IMR-90 (cell line): ENCODE results near the gene AGXT2. TPM values are rescaled to one million over a fixed set of nuclear protein-coding genes. Genes with fewer than 3 reads are reported as not detected.
A peak's percentile ranks its signal among the peaks of the same experiment; 100 is the strongest.

ENCODE experiments used
- ATAC-seq: fragments of 200-7000 bp; cut with Tn5 transposase; 2 replicates; pipeline ENCODE4 v1.9.1; 2020; ENCODE audit warnings: low read depth, mild to moderate bottlenecking, moderate library complexity
- BruUV-seq: library from RNA; stranded (reverse); fragments of 400-500 nt; replicated peaks from 2 replicates; lab custom pipeline; 2021; lab: Mats Ljungman, UMichigan
- CTCF ChIA-PET: fragments of 300-600 bp; formaldehyde crosslinking; extraction: SDS; loops from one replicate; lab custom pipeline; 2021; ENCODE audit warnings: antibody characterized with exemption; lab: Yijun Ruan, JAX
- POLR2A ChIA-PET: fragments of 300-600 bp; sonication (Branson Sonifier 250); formaldehyde crosslinking; loops from one replicate; lab custom pipeline; 2022; ENCODE audit warnings: antibody characterized with exemption; ENCODE audit not compliant: unreplicated experiment; lab: Charles Lee
- DNase-seq: peaks from one replicate; pipeline ENCODE4 v3.0.0; 2013
- H2AFZ ChIP-seq: replicated peaks from 2 replicates; pipeline ENCODE3; 2013; ENCODE audit warnings: low read length, mild to moderate bottlenecking; ENCODE audit not compliant: poor library complexity
- H2AK5ac ChIP-seq: 2 replicates; pipeline ENCODE4 v1.6.1; 2013; ENCODE audit warnings: low read depth, low read length, inconsistent platforms
- H2AK9ac ChIP-seq: replicated peaks from 2 replicates; pipeline ENCODE3; 2013; ENCODE audit warnings: mild to moderate bottlenecking, low read depth, low read length, moderate library complexity; ENCODE audit not compliant: poor library complexity
- H2BK120ac ChIP-seq: 2 replicates; pipeline ENCODE4 v1.6.1; 2013; ENCODE audit warnings: low read depth, low read length, inconsistent platforms
- H2BK15ac ChIP-seq: 3 replicates; pipeline ENCODE4 v1.6.1; 2013; ENCODE audit warnings: low read depth, low read length, inconsistent platforms
- H2BK20ac ChIP-seq: 2 replicates; pipeline ENCODE4 v1.6.1; 2013; ENCODE audit warnings: low read depth, mild to moderate bottlenecking, inconsistent platforms, low read length, moderate library complexity
- H2BK5ac ChIP-seq: 2 replicates; pipeline ENCODE4 v1.6.1; 2013; ENCODE audit warnings: mild to moderate bottlenecking, low read depth, low read length, inconsistent platforms; ENCODE audit not compliant: poor library complexity, severe bottlenecking
- H3K14ac ChIP-seq: replicated peaks from 2 replicates; pipeline ENCODE4 v1.6.1; 2013; ENCODE audit warnings: low read depth, low read length, inconsistent platforms
- H3K18ac ChIP-seq: 2 replicates; pipeline ENCODE4 v1.6.1; 2013; ENCODE audit warnings: low read depth, low read length, control low read depth
- H3K23ac ChIP-seq: 2 replicates; pipeline ENCODE4 v1.6.1; 2013; ENCODE audit warnings: low read depth, low read length, inconsistent platforms
- H3K27ac ChIP-seq: 2 replicates; pipeline ENCODE4 v1.5.1; 2013; ENCODE audit warnings: mild to moderate bottlenecking, control low read depth, low read length; ENCODE audit not compliant: insufficient read depth
- H3K27me3 ChIP-seq: 2 replicates; pipeline ENCODE4 v1.6.1; 2013; ENCODE audit warnings: low read length; ENCODE audit not compliant: control insufficient read depth, insufficient read depth
- H3K36me3 ChIP-seq: 2 replicates; pipeline ENCODE4 v1.6.1; 2013; ENCODE audit warnings: low read length, mixed read lengths; ENCODE audit not compliant: control insufficient read depth, insufficient read depth
- H3K4ac ChIP-seq: 2 replicates; pipeline ENCODE4 v1.6.1; 2013; ENCODE audit warnings: low read depth, low read length, inconsistent platforms
- H3K4me1 ChIP-seq: 2 replicates; pipeline ENCODE4 v1.6.1; 2013; ENCODE audit warnings: low read length, mixed read lengths; ENCODE audit not compliant: control insufficient read depth, insufficient read depth
- H3K4me2 ChIP-seq: 2 replicates; pipeline ENCODE4 v1.6.1; 2013; ENCODE audit warnings: low read depth, mild to moderate bottlenecking, control low read depth, low read length, moderate library complexity
- H3K4me3 ChIP-seq: 2 replicates; pipeline ENCODE4 v1.5.1; 2013; ENCODE audit warnings: low read depth, mild to moderate bottlenecking, control low read depth, low read length, moderate library complexity; ENCODE audit not compliant: insufficient read depth
- H3K56ac ChIP-seq: 2 replicates; pipeline ENCODE4 v1.6.1; 2013; ENCODE audit warnings: low read length, inconsistent platforms; ENCODE audit not compliant: insufficient read depth; ENCODE audit errors: extremely low read depth
- H3K79me1 ChIP-seq, 2 experiments: 2 replicates each; pipeline ENCODE4 v1.6.1; 2013; ENCODE audit warnings: low read length in 2 of 2, inconsistent platforms in 1 of 2, low read depth in 1 of 2
- H3K9ac ChIP-seq: 2 replicates; pipeline ENCODE4 v1.6.1; 2013; ENCODE audit warnings: low read depth, low read length, control low read depth
- H3K9me1 ChIP-seq: 2 replicates; pipeline ENCODE4 v1.6.1; 2013; ENCODE audit warnings: low read length, inconsistent platforms; ENCODE audit not compliant: insufficient read depth
- H3K9me3 ChIP-seq: 2 replicates; pipeline ENCODE4 v1.6.1; 2013; ENCODE audit warnings: low read length; ENCODE audit not compliant: control insufficient read depth, insufficient read depth
- H4K20me1 ChIP-seq: 2 replicates; pipeline ENCODE4 v1.6.1; 2013; ENCODE audit warnings: low read length, inconsistent platforms; ENCODE audit not compliant: insufficient read depth
- H4K5ac ChIP-seq: 2 replicates; pipeline ENCODE4 v1.6.1; 2013; ENCODE audit warnings: mild to moderate bottlenecking, low read depth, low read length, control low read depth
- H4K8ac ChIP-seq, 2 experiments: 2 replicates each; pipeline ENCODE4 v1.6.1; 2013; ENCODE audit warnings: low read depth in 2 of 2, low read length in 2 of 2, control low read depth in 1 of 2, inconsistent platforms in 1 of 2
- H4K91ac ChIP-seq: 2 replicates; pipeline ENCODE4 v1.6.1; 2013; ENCODE audit warnings: low read depth, low read length, inconsistent platforms; ENCODE audit not compliant: insufficient read depth
- CHD1 ChIP-seq: IDR thresholded peaks from 2 replicates; pipeline ENCODE4 v1.6.1; 2012; ENCODE audit warnings: low read depth, low read length, improper control_type of control experiment
- RAD21 ChIP-seq: IDR thresholded peaks from 2 replicates; pipeline ENCODE4 v1.6.1; 2012; ENCODE audit warnings: low read length, improper control_type of control experiment
- RCOR1 ChIP-seq: IDR thresholded peaks from 2 replicates; pipeline ENCODE4 v1.6.1; 2012; ENCODE audit warnings: mild to moderate bottlenecking, low read length, improper control_type of control experiment; ENCODE audit not compliant: insufficient replicate concordance
- SMC3 ChIP-seq: fragments of 150-350 bp; IDR thresholded peaks from 2 replicates; pipeline ENCODE4 v1.6.1; 2016; ENCODE audit warnings: low read depth, mild to moderate bottlenecking, antibody characterized with exemption, low read length, moderate library complexity
- WGBS, 2 experiments: methylation state at CpG; one replicate each; pipeline versions ENCODE4 v1.1.5 to v1.1.7; 2013; ENCODE audit warnings: missing lambda C conversion rate in 2 of 2; ENCODE audit not compliant: insufficient read length in 1 of 2; ENCODE audit errors: extremely low coverage in 2 of 2; 5-methylcytosine and 5-hydroxymethylcytosine counted together
- dilution Hi-C: fragments of 300-500 bp; cut with HindIII; formaldehyde crosslinking; loops from one replicate; pipeline ENCODE4 v1.14.3; 2018; ENCODE audit warnings: low sequenced_read_pairs; ENCODE audit not compliant: unreplicated experiment
- in situ Hi-C: fragments of 300-500 bp; cut with MboI; formaldehyde crosslinking; loops from 3 replicates; pipeline ENCODE4 v1.14.3; 2019; ENCODE audit warnings: low sequenced_read_pairs, inconsistent platforms, mixed read lengths
- intact Hi-C: fragments of 100-400 bp; cut with micrococcal nuclease; formaldehyde crosslinking; loops from 2 replicates; pipeline ENCODE4 v1.10.0; 2022
- polyA plus RNA-seq, 3 experiments: library from polyadenylated mRNA; depleted of rRNA; stranded (reverse); fragments of >200 nt; gene quantifications; 2 replicates each; pipeline ENCODE4 v1.2.3, GENCODE V29; 2012; ENCODE audit warnings: low replicate concordance in 1 of 3
- total RNA-seq: library from RNA; depleted of rRNA; stranded (reverse); fragments of >200 nt; gene quantifications from 2 replicates; pipeline ENCODE4 v1.2.3, GENCODE V29; 2012
- TF ChIP-seq, protein P1 (sequence below): conservative IDR thresholded peaks from 2 replicates; pipeline ENCODE4 v1.5.1; 2012; ENCODE audit warnings: mild to moderate bottlenecking, low read depth, low read length, improper control_type of control experiment

Gene AGXT2
- total and polyA plus RNA-seq, 2 of the 4 experiments (the other 2 are of a cell fraction): not detected

DNA sequence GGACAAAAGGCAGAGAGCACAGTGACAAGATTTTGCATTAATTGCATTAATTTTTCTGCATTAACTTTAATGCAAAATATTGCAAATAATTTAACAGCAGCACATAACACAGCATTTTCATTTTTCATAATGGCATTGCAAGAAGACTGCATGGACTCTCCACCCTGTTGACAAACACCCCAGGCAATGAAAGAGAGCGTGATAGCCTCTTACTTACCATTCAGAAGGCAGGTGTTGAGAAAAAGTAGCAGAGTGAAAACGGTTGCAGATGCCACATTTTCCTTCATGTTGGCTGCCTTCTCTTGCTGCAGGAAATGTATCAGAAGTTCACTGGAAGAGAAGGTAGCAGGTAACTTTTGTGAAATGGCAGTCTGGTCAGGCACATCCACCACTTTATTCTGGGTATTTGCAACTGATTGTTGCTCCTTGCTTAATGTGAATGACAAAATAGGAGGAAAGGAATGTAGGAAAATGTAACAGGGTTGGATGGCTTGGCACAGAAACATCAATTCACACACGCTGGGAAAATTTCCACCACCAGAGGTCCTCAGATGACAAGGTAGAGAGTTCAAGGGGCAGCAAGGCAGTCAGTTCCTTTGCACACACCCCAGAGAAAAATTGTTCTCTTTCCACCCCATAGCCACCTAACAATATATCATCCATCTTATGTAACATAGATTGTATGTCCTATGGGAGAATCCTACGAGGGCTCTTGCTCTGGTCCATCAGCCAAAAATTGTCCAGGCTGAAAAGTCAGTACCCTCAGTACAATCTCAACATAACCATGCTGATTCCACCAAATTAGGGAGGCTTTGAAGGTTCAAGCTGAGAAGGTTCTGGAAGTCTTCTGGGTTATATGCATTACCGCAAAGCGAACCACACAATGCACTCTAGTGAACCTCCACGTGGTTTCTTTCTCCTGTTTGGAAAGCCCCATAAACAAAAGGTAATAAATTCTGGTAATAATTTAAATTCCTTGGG is 41.9 kb upstream of the AGXT2 start:
- ATAC-seq (peak; percentile 86), DNase-seq (peak; percentile 72)
- Histone ChIP-seq H3K27ac (no peak overlapping the region), H3K9me1 (no peaks in the 10 kb centered on the region; the same call in 1 of the 2 replicates), H2AK9ac (no peak overlapping the region), H4K91ac (no peak overlapping the region), H4K8ac (no peak overlapping the region), H2BK20ac (no peak overlapping the region), H4K20me1 (no peaks in the 10 kb centered on the region), H3K27me3 (peaks cover 6% of the 10 kb centered on the region), H2AFZ (peak overlapping the region; percentile 1), H2BK120ac (no peak overlapping the region), H2BK15ac (no peak overlapping the region), H3K4me1 (peaks cover 4% of the 10 kb centered on the region; the same call in 1 of the 2 replicates), H3K36me3 (no peaks in the 10 kb centered on the region), H3K4ac (no peak overlapping the region), H3K14ac (no peak overlapping the region), H3K56ac (no peak overlapping the region), H3K9ac (no peak overlapping the region), H3K18ac (no peak overlapping the region), H3K4me2 (no peak overlapping the region), H2BK5ac (no peak overlapping the region), H3K9me3 (no peaks in the 10 kb centered on the region), H3K79me1 (no peaks in the 10 kb centered on the region), H2AK5ac (no peak overlapping the region), H3K23ac (no peak overlapping the region), H4K5ac (no peak overlapping the region), H3K4me3 (no peak overlapping the region)
- CTCF ChIA-PET: interaction anchor here (0.7 to 2.0 kb wide), 5 partner anchors 9 to 118 kb away, joined by 3 to 7 read pairs (median 3); no protein-coding TSS in a partner anchor
- intact Hi-C loops: loop anchor here (1.0 to 10.0 kb wide), 9 partner anchors 94 to 837 kb away; partner anchors contain the start of gene SPEF2
- dilution Hi-C loops: no loop called here
- in situ Hi-C loops: loop anchor here (5.0 to 25.0 kb wide), 3 partner anchors 93 to 833 kb away; partner anchors contain the start of gene SPEF2
- 40% methylated on average over 1 of the region's 7 CpGs; no CpG with 5 or more reads in 1 of the 2 experiments for WGBS, 2 experiments
- POLR2A ChIA-PET: no interaction called here
- BruUV-seq: no TSS peak
- TF ChIP-seq RCOR1: peak; percentile 43
- TF ChIP-seq SMC3: peak; percentile 98
- TF ChIP-seq, protein P1, sequence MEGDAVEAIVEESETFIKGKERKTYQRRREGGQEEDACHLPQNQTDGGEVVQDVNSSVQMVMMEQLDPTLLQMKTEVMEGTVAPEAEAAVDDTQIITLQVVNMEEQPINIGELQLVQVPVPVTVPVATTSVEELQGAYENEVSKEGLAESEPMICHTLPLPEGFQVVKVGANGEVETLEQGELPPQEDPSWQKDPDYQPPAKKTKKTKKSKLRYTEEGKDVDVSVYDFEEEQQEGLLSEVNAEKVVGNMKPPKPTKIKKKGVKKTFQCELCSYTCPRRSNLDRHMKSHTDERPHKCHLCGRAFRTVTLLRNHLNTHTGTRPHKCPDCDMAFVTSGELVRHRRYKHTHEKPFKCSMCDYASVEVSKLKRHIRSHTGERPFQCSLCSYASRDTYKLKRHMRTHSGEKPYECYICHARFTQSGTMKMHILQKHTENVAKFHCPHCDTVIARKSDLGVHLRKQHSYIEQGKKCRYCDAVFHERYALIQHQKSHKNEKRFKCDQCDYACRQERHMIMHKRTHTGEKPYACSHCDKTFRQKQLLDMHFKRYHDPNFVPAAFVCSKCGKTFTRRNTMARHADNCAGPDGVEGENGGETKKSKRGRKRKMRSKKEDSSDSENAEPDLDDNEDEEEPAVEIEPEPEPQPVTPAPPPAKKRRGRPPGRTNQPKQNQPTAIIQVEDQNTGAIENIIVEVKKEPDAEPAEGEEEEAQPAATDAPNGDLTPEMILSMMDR: peak; percentile 90
- TF ChIP-seq RAD21: peak; percentile 97
- TF ChIP-seq CHD1: no peak
